ENCODE results near the gene DOK5. TPM values are rescaled to one million over a fixed set of nuclear protein-coding genes. Genes with fewer than 3 reads are reported as not detected.

Gene DOK5
- total and polyA plus RNA-seq, 9 of the 15 experiments (the other 6 are each of a cell fraction or from before 2014, with no cell fraction given), result not detected

GRCh38 chr20:54596651-54597050 lies 121.3 kb downstream of the DOK5 start (continued):
- TF ChIP-seq TBP (optimal IDR thresholded peaks at IDR 0.05; ENCODE audit: low read depth, low read length) (no peak), HIVEP1 (CRISPR knock-in tag; IDR thresholded peaks at IDR 0.05) (no peak), CHAMP1 (IDR thresholded peaks at IDR 0.05) (no peak), GMEB1 (CRISPR knock-in tag; IDR thresholded peaks at IDR 0.05) (no peak), PRMT5 (CRISPR knock-in tag; IDR thresholded peaks at IDR 0.05) (no peak), USF1 (CRISPR knock-in tag; IDR thresholded peaks at IDR 0.05) (no peak), ZNF146 (CRISPR knock-in tag; IDR thresholded peaks at IDR 0.05; ENCODE audit: unreplicated experiment) (no peak), ESRRB (CRISPR knock-in tag; IDR thresholded peaks at IDR 0.05; ENCODE audit: borderline replicate concordance) (no peak), MAFF (IDR thresholded peaks at IDR 0.05; ENCODE audit: low read length) (no peak), ETS2 (tag; IDR thresholded peaks at IDR 0.05; ENCODE audit: borderline replicate concordance, poor library complexity, severe bottlenecking) (no peak)
- TF ChIP-seq, protein P1, sequence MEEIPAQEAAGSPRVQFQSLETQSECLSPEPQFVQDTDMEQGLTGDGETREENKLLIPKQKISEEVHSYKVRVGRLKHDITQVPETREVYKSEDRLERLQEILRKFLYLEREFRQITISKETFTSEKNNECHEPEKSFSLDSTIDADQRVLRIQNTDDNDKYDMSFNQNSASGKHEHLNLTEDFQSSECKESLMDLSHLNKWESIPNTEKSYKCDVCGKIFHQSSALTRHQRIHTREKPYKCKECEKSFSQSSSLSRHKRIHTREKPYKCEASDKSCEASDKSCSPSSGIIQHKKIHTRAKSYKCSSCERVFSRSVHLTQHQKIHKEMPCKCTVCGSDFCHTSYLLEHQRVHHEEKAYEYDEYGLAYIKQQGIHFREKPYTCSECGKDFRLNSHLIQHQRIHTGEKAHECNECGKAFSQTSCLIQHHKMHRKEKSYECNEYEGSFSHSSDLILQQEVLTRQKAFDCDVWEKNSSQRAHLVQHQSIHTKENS (CRISPR knock-in tag; IDR thresholded peaks at IDR 0.05), result no peak

All from K562 (cell line).